GM21515 (cell line): ENCODE data around the gene ZSCAN10.

Experiments used
- ATAC-seq: cut with Tn5 transposase; IDR thresholded peaks from one replicate; pipeline ENCODE4 v1.9.1; 2021; ENCODE audit not compliant: unreplicated experiment

Gene ZSCAN10

DNA sequence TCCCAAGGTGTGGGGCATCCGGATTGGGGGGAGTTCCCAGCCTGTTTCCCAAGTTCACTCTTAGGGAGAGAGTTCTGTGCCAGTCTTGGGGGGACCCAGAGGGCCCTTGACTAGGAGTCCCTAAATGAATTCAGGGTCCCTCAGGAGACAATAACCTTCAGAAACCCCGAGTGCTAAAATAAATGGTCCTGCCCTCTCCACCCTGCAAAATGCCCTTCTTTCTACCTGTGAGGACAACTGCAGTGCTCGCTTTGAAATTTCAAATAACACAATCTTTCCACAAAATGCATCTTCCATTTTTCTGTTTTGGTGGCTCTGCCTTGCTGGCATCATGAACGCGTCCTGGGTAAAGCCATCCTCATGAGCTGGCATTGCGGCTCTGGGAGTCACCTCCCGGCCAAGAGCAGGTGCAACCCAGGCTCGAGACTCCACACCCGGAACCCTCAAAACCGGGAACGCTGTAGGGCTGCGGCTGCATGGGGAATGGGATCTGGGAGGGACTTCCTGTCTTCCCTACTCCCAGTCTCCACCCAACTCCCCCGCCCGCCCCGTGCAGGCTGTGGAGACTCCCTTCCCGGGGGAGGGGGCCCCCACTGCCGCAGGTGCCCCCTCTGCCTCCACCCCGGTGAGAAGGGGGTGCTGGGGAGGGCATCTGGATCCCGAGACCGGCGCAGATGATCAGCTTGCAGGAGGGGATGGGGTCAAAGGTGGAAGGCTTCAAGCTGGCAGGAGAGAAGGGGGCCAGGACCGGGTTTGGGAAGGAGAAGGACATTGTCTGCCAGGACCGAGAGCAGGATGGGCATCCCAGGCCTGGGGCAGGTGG lies 13.2 kb upstream of the ZSCAN10 start, which contains the start of gene ZNF205:
ZNF205 (plus strand) TSS at position 529 of the 823 bp plus-strand sequence. CDS start 845 bp downstream, outside the sequence.
- ATAC-seq, result no peak

DNA sequence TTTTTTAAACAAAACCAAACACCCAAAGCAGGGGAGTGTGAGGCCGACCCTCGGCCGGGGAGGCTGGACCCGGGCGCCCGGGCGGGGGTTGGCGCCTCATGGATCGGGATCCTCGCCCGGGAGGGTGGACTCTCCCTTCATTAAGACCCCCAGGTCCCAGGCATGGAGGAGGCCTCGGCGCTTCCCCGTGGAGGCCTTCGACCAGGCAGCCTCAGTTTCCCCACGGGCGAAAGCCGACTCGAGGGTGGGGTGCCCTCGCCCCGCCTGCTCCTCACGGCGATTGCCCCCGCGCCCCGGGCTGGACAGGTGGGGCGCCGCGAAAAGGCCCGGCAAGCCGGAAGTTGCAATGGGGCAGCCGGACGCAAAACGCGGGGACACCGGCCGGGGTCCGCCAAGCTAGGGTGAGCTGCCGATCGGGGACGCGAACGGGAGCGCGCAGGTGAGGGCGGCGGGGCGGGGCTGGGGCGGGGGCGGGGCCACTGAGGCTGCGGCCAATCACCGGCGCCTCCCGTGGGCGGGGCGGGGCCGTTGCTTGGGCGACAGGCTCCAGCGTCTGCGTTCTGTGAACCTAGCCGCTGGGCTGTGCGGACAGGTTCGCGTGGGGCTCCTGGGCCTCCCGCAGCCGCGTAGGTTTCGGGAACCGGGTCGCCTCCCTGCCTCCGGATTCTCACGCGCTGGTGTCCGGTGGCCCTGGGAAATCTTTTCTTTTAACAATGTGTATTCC lies 7.3 kb upstream of the ZSCAN10 start:
- peak; percentile 79 for ATAC-seq

DNA sequence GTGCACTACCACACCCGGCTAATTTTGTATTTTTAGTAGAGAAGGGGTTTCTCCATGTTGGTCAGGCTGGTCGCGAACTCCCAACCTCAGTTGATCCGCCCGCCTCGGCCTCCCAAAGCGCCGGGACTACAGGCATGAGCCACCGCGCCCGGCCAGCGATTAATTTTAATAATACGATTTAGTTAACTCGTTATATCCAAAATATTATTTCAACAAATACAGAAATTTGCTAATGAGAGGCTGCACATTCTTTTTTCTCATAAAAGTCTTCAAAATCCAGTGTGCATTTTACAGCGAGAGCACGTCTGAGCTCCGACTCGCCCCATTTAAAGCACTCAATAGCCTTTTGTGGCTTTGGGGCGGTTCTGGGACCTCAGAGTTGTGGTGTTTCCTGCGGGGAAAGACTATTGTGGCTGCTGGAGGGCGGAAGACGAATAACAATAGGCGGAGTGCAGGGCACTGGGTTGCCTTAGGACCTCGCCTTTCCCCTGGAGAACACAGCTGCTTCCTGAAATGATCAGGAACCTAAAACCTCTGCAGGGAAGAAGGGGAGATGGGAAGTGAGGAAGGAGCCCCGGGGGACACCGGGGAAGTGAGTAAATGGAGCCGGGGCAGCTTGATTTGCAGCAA lies 2.9 kb upstream of the ZSCAN10 start:
- ATAC-seq, result no peak

DNA sequence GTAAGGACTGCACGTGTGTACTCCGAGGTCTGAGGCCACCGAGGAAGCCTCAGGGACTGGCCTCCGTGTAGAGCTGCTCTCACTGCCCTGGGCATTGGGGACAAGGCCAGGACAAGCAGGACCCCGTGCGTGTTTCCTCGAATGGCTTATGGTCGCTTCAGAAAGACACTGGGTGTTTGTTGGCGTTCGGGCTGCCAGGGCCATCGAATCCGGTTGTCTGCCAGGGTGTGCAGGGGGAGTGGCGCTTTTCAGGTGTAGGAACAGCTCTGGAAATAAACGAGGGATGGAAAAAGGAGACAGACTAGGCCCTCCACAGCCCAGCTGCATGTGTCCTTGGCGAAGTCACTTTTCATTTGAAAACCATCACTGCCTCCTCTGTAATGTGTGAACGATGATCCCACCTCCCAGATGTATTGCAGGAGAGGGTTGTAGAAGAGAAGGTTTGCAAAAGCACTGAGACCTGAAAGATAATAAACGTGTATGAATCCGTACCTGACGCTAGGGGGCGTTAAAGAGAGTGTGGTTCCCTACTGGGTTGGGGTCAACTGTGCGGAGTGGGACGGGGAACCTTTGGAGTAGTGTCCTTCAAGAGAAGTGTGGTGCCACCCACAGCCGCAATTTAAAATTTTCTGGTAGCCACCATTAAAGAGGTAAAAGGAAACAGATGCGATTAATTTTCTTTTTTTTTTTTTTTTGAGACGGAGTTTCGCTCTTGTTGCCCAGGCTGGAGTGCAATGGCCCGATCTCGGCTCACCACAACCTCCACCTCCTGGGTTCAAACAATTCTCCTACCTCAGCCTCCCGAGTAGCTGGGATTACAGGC lies 2.1 kb upstream of the ZSCAN10 start:
- no peak for ATAC-seq

DNA sequence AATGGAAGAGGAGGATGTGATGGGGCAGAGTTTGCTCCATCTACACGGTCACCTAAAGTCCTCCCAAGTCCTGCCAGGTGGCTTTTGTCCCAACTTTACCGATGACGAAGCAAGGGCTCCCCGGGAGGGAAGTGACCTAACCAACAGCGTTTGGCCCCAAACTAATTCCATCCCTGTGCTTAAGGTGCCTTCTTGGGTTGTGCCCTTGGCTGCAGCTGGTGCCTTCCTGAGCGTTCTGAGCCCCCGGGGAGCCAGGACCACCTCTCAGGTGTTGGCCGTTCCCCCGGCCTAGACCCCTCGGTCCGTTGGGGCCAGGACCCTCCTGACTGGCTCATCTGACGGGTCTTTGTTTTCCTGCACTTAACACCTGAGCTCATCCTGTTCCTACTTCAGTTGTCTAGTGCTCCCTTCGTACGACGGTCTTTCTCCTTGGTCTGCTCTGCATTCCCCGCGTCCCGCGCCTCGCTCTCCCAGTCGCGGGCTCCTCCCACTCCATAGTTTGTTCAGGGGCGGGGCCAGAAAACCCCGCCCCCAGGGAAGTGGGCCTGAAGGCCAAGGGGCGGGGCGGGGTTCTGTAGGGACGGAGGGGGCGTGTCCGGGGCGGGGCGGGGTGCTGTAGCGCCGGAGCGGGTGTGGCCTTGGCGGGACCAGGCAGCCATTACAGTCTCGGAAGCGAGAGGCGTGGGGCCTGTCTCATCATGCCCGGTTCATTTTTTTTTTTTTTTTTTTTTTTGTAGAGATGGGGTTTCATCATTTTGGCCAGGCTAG lies 822 bp upstream of the ZSCAN10 start:
- ATAC-seq, result peak; percentile 49

DNA sequence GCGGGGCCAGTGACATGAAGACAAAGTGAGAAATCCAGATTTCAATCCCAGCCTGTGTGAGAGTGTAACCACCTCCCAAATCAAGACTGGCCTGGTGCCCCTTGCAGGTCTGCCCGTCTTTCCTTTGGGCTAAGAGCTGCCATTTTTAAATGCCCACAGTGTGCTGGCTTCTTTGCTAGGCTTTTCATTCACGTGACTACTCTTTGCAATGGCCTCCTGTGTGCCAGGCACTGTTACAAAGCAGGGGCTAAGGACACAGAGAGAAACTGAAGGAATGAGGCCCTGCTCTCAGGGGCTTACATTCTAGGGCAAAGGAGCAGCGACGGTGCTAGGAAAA lies 269 bp upstream of the ZSCAN10 start:
- ATAC-seq, result no peak

DNA sequence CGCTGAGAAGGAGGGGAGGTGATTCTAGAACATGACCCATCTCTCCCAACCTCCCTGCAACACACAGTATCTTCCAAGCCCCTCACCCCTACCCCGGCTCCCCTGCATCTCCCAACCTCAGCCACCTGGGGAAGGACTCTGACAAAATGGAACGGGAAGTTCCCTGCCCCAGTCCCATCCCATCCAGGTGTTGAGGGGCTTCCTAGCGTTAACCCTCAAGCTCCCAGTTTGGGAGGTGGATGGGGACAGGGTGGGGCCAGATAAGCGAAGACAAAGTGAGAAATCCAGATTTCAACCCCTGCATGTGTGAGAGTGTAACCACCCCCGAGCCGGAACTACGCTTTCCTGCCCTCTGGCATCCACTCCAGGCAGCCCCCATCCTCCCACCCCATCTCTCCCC lies 1.8 kb downstream of the ZSCAN10 start:
- ATAC-seq, result no peak

DNA sequence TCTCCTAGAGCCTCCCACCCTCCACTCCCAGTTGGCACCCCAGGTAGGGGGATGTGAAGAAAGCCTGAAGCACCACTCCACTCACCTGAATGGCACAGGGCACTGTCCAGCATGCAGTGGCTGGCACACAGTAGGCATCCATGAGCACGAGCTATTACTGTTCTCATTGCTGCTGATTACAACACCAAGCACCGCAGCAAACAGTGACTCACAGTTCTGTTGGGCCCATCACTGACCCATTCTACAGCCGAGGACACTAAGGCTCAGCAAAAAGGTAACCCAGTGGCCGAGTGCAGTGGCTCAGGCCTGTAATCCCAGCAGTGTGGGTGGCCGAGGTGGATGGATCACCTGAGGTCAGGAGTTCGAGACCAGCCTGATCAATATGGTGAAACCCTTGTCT lies 2.7 kb downstream of the ZSCAN10 start:
- ATAC-seq, result no peak

DNA sequence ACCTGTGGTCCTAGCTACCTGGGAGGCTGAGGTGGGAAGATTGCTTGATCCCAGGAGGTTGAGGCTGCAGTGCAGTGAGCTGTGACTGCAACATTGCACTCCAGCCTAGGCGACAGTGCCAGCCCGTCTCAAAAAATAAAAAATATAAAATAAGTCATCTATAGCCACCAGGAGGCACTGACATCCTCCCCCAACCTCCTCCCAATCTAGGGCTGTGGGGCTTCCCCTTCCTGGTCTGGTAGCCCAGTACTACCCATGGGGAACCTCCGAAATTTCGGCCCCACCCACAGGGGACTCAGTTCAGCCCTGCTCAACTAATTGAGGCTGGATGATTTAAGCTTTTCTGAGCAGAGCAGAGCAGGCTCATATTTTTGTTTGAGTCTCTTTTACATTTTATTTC lies 3.2 kb downstream of the ZSCAN10 start:
- peak; percentile 55 for ATAC-seq

DNA sequence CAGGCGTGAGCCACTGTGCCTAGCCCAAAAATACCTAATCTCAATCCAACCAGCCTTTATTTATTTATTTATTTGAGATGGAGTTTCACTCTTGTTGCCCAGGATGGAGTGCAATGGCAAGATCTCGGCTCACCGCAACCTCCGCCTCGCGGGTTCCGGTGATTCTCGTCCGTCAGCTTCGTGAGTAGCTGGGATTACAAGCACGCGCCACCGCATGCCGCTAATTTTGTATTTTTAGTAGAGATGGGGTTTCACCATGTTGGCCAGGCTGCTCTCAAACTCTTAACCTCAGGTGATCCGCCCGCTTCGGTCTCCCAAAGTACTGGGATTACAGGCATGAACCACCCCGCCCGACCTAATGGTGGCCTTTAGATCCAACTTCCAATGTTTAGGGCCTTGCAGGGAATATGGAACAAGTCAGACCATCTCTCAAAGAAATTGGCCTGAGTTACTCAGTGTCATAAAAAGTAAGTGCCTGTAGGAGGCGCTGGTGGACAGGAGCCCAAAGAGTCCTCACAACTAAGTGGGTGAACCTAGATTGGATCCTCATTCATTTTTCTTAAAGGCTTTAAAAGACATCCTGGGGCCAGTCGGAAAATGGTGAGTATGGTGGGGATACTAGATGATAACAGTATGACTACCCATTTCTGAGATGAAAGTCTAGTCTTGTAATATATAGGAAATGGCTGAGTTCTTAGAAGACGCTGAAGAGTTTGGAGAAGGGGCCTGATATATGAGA lies 4.6 kb downstream of the ZSCAN10 start:
- no peak for ATAC-seq

DNA sequence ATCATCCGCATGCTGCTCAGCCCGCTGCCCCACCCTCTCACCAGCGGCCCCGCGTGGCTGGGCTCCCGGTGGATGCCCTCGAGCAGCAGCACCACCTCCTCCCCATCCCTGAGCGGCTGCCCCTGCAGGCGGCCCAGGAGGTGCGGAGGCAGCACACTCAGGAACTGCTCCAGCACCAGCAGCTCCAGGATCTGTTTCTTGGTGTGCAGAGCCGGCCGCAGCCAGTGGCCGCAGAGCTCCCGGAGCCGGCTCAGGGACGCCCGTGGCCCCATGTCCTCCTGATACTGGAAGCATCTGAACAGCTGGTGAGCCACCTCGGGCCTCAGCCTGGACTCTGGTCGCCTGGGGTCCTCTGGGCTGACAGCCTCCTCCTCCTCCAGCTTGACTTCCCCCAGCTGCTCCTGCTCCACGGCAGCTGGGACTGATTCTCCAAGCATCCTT lies 6.6 kb downstream of the ZSCAN10 start:
- ATAC-seq, result no peak

DNA sequence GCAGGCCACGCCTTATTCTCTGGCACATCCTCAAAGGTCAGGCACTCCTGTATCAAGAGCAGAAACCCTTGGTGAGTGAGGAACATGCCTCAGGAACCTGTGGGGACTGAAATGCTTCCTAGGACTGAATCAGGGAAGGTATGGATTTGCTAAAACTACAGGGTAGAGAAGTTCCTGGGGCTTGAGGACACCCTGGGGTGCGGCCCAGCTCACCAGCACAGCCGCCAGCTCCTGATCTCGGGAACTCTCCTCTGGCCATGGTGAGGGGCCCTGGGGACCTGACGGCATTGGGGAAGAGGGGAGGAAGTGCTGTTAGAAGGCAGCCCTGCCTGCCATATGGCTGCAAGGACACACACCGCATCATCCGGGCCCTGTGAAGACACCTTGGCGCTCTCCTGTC lies 7.5 kb downstream of the ZSCAN10 start:
- ATAC-seq, result no peak

DNA sequence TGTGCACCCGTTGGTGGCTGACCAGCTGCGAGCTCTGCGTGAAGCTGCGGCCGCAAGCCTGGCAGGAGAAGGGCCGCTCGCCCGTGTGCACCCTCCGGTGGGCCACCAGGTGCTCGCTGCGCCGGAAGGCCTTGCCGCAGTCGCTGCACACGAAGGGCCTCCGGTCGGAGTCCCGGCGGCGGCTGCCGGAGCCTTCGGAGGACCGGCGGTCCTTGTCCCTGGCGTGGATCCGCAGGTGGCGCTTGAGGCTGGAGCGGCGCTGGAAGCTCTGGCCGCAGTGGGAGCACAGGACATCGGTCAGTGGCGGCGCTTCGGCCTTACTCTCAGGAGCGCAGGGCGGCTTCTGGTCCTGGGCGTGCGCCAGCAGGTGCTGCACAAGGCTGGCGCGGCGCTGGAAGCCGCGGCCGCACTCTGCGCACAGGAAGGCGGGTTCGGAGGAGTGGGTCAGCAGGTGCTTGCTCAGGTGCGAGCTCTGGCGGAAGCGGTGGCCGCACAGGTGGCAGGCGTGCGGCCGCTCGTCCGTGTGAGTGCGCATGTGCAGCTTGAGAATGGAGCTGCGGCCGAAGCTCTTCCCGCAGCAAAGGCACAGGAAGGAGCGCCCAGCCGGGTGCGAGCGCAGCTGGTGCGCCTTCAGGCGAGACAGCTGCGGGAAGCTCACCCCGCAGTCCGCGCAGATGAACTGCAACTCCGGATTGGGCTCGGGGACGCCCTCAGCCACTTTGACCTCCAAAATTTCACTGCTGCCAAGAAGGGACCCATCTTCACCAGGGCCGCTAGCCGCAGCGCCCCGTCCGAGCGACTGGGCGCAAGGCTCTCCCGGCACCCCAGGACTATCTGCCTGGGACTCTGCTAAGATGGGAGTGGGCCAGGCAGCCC lies 9.1 kb downstream of the ZSCAN10 start:
- ATAC-seq, result no peak

DNA sequence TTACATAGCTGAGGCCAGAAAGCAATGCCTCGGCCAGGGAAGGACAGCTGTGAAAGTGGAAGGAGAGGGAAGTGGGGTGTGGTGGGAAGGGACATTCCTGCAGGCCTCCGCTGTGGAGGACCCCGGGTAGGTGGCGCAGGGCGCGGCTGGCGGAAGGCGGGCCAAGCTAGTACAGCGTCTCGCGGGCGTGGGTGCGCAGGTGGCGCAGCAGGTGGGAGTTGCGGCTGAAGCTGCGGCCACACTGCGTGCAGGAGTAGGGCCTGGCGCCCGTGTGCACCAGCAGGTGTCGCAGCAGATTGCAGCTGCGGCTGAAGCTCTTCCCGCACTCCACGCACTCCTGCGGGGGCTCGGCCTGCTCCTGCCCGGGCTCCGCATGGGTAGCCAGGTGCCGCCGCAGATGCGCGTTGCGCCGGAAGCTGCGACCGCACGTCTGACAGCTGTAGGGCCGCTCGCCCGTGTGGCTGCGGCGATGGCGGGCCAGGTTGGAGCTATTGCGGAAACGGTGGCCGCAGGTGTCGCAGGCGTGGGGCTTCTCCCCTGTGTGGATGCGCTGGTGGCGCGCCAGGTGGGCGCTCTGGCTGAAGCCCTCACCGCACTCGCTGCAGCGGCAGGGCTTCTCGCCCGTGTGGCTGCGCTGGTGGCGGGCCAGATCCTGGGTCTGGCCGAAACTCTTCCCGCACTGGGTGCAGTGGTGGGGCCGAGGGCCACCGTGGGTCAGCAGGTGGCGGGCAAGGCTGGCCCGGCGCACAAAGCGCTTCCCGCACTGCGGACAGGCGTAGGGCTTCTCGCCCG lies 10.0 kb downstream of the ZSCAN10 start:
- ATAC-seq, result no peak

DNA sequence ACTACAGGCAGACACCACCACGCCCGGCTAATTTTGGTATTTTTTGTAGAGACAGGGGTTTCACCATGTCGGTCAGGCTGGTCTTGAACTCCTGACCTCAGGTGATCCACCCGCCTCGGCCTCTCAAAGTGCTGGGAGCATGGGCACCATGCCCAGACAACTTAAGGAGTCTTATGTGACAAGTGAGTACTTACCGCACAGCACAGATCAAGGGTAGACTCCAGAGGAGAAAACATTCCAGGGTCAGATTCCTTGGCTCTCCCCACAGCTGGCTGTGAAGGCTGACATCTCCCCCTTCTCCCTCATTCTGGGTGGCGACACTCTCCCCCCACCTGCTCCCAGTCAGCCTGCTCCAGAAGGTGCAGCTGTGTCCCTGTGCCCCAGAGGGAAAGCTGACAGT lies 10.6 kb downstream of the ZSCAN10 start:
- no peak for ATAC-seq

DNA sequence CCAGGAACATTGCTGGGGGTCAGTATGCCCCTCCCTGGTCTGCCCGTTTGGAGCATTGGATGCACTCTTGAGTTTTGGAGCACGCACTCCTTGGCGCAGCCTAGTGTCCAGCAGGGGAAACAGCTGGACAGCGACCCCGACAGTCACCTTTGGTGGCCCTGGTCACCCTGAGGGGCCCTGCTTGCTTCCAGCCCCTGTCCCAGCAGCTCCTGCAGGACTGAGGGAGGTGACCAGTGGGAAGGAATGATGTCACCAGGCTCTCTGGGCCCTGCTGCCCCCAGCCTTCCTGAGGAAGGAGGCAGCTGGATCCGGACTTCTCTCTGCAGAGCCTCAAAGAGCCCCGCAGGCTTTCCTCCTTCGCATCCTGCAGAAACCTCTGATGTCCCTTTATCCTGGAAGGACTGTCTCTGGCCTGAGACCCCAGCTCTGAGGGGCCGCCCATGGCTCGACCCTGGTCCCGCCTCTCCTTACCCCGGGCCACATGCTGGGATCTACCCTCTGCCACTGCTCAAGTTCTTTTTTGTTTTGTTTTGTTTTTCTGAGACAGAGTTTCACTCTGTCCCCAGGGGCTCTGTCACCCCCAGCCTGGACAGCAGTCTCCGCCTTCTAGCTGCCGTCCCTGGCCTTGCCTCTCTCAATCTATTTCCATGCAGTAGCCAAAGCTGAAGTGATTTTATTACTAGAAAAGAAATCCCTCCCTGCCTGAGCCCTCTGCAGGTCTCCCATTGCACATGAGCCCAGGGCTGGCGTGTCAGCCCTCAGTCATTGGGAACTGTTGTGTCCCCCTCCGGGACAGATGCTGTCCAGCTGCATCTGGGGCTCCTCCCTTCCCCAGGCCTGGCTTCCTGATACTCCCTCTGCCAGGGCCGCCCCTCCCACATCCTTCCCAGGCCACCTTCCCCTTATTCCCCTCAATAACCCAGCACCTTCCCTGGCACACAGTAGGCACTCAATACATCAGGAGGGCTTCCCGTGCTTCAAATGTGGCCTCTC lies 11.6 kb downstream of the ZSCAN10 start:
- ATAC-seq, result no peak
